ENCODE results near the gene RAPGEF2.

DNA sequence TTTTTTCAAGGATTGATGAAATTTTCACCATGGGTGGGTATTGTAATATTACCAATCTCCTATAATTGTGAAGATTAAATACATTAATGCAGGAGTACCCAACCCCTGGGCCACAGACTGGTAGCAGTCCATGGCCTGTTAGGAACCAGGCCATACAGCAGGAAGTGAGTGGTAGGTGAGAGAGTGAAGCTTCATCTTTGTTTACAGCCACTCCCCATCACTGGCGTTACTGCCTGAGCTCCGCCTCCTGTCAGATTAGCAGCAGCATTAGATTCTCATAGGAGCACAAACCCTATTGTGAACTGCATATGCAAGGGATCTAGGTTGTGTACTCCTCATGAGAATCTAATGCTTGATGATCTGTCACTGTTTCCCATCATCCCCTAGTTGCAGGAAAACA is 15.1 kb downstream of the RAPGEF2 start:
- TF ChIP-seq, protein P1, sequence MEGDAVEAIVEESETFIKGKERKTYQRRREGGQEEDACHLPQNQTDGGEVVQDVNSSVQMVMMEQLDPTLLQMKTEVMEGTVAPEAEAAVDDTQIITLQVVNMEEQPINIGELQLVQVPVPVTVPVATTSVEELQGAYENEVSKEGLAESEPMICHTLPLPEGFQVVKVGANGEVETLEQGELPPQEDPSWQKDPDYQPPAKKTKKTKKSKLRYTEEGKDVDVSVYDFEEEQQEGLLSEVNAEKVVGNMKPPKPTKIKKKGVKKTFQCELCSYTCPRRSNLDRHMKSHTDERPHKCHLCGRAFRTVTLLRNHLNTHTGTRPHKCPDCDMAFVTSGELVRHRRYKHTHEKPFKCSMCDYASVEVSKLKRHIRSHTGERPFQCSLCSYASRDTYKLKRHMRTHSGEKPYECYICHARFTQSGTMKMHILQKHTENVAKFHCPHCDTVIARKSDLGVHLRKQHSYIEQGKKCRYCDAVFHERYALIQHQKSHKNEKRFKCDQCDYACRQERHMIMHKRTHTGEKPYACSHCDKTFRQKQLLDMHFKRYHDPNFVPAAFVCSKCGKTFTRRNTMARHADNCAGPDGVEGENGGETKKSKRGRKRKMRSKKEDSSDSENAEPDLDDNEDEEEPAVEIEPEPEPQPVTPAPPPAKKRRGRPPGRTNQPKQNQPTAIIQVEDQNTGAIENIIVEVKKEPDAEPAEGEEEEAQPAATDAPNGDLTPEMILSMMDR (conservative IDR thresholded peaks at IDR 0.05; ENCODE audit: low read depth, low read length), result no peak
- no peak for TF ChIP-seq EZH2phosphoT487 (IDR thresholded peaks at IDR 0.05; ENCODE audit: borderline replicate concordance, low read length)
